HG03064 (cell line): ENCODE data around the gene PTH1R.

ENCODE experiments used
- ATAC-seq: cut with Tn5 transposase; IDR thresholded peaks from one replicate; pipeline ENCODE4 v1.9.1; 2021; ENCODE audit warnings: low read depth; ENCODE audit not compliant: unreplicated experiment

PTH1R gene

GRCh38 chr3:46942076-46942475 is 64.6 kb downstream of the PTH1R start:
- no peak for ATAC-seq

GRCh38 chr3:46942481-46943236 is 65.1 kb downstream of the PTH1R start:
- ATAC-seq: no peak

GRCh38 chr3:46943237-46944187 is 66.0 kb downstream of the PTH1R start:
- no peak for ATAC-seq

GRCh38 chr3:46944191-46944590 is 66.7 kb downstream of the PTH1R start:
- ATAC-seq: no peak

GRCh38 chr3:46946416-46946815 is 68.9 kb downstream of the PTH1R start:
- no peak for ATAC-seq

- ATAC-seq: no peak
These were observed 69.5 kb downstream of the PTH1R start for GRCh38 chr3:46946856-46947545.

- no peak for ATAC-seq
These were observed 70.0 kb downstream of the PTH1R start for GRCh38 chr3:46947546-46947901.

GRCh38 chr3:46947981-46948791 is 70.7 kb downstream of the PTH1R start:
- ATAC-seq: no peak

- no peak for ATAC-seq
These were observed 71.5 kb downstream of the PTH1R start for GRCh38 chr3:46948830-46949671.

- no peak for ATAC-seq
These were observed 72.7 kb downstream of the PTH1R start for GRCh38 chr3:46950177-46950576.

GRCh38 chr3:46950650-46951241 is 73.2 kb downstream of the PTH1R start:
- no peak for ATAC-seq

GRCh38 chr3:46952813-46953212 is 75.3 kb downstream of the PTH1R start:
- ATAC-seq: no peak
